GM12878 (cell line): Measurements from ENCODE around the gene PAX2.

ENCODE experiments used
- EGR1 ChIP-seq, 2 experiments: IDR thresholded peaks; 1 replicate in 1 of 2; 2 replicates in 1 of 2; pipeline ENCODE4 v1.6.1; 2011 to 2012; ENCODE audit warnings: low read depth in 2 of 2, low read length in 2 of 2, borderline replicate concordance in 1 of 2, mild to moderate bottlenecking in 1 of 2, moderate library complexity in 1 of 2
- EP300 ChIP-seq, 2 experiments: fragments of 150-350 bp in 1 of 2; IDR thresholded peaks; 2 replicates each; pipeline ENCODE4 v1.6.1; 2011 to 2012; ENCODE audit warnings: low read depth in 2 of 2, low read length in 2 of 2, borderline replicate concordance in 1 of 2, improper control_type of control experiment in 1 of 2, inconsistent platforms in 1 of 2; ENCODE audit not compliant: control insufficient read depth in 1 of 2
- KDM1A ChIP-seq: fragments of 200-600 bp; sonication (generic); IDR thresholded peaks from 2 replicates; pipeline ENCODE4 v1.6.1; 2016; ENCODE audit warnings: borderline replicate concordance
- PBX3 ChIP-seq: IDR thresholded peaks from 2 replicates; pipeline ENCODE4 v1.6.1; 2011; ENCODE audit warnings: mild to moderate bottlenecking, low read depth, low read length, moderate library complexity; ENCODE audit not compliant: insufficient replicate concordance
- POLR2AphosphoS5 ChIP-seq: IDR thresholded peaks from 2 replicates; pipeline ENCODE4 v1.6.1; 2011; ENCODE audit warnings: mild to moderate bottlenecking, low read length, inconsistent platforms
- STAT1 ChIP-seq: fragments of 450-650 bp; conservative IDR thresholded peaks from 2 replicates; pipeline ENCODE4 v1.6.1; 2014; ENCODE audit warnings: antibody characterized with exemption, mild to moderate bottlenecking
- SUZ12 ChIP-seq: fragments of 200-600 bp; sonication (generic); IDR thresholded peaks from one replicate; pipeline ENCODE4 v1.6.1; 2018; ENCODE audit warnings: antibody characterized with exemption, mild to moderate bottlenecking; ENCODE audit not compliant: unreplicated experiment
- TCF7 ChIP-seq: IDR thresholded peaks from 2 replicates; pipeline ENCODE4 v1.6.1; 2014; ENCODE audit warnings: antibody characterized with exemption, borderline replicate concordance

- no peak for TF ChIP-seq POLR2AphosphoS5
- no peak for TF ChIP-seq TCF7
- TF ChIP-seq KDM1A: no peak
- no peak for TF ChIP-seq PBX3
- no peak for TF ChIP-seq SUZ12
- no peak for TF ChIP-seq EP300 (IDR thresholded peaks at IDR 0.05; ENCODE audit: borderline replicate concordance in 1 of 2, control insufficient read depth in 1 of 2, low read depth in 2 of 2, low read length in 2 of 2)
- TF ChIP-seq STAT1: no peak
- TF ChIP-seq EGR1 (IDR thresholded peaks at IDR 0.05; ENCODE audit: borderline replicate concordance in 1 of 2, low read depth in 2 of 2, low read length in 2 of 2): no peak
These were observed 45.4 kb downstream of the PAX2 start for GRCh38 chr10:100790761-100791208.
